ENCODE results near the gene RHBDF1.

Gene RHBDF1

DNA sequence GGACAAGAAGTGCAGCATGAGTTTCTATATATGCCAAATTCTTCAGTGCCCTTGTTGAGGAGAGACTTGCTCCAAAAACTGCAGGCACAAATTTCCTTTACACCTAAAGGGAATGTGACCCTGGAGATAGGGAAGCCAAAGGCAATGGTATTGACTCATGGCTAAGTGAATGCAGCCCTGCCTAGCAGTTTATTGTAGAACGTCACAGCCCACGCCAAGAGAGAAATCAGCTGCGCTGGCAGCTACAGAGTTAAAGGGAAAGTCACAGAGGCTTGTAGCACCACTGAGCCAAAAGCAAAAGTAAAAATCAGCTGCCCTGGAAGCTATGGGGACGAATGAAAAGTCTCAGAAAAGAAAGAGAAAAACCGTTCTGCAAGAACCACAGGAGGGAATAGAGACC, 29.1 kb downstream of the RHBDF1 start:
- no peak for TF ChIP-seq EP300 (IDR thresholded peaks at IDR 0.05; ENCODE audit: borderline replicate concordance)
- TF ChIP-seq, protein P1, sequence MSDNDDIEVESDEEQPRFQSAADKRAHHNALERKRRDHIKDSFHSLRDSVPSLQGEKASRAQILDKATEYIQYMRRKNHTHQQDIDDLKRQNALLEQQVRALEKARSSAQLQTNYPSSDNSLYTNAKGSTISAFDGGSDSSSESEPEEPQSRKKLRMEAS (IDR thresholded peaks at IDR 0.05): no peak
- TF ChIP-seq CREB1 (IDR thresholded peaks at IDR 0.05; ENCODE audit: low read depth): no peak
- TF ChIP-seq ZBTB7A (IDR thresholded peaks at IDR 0.05; ENCODE audit: low read depth): no peak
- no peak for TF ChIP-seq CEBPB (IDR thresholded peaks at IDR 0.05)
- no peak for TF ChIP-seq FOXM1 (IDR thresholded peaks at IDR 0.05; ENCODE audit: borderline replicate concordance, low read depth)
- TF ChIP-seq TAF1 (IDR thresholded peaks at IDR 0.05; ENCODE audit: low read depth): no peak
- TF ChIP-seq, protein P2, sequence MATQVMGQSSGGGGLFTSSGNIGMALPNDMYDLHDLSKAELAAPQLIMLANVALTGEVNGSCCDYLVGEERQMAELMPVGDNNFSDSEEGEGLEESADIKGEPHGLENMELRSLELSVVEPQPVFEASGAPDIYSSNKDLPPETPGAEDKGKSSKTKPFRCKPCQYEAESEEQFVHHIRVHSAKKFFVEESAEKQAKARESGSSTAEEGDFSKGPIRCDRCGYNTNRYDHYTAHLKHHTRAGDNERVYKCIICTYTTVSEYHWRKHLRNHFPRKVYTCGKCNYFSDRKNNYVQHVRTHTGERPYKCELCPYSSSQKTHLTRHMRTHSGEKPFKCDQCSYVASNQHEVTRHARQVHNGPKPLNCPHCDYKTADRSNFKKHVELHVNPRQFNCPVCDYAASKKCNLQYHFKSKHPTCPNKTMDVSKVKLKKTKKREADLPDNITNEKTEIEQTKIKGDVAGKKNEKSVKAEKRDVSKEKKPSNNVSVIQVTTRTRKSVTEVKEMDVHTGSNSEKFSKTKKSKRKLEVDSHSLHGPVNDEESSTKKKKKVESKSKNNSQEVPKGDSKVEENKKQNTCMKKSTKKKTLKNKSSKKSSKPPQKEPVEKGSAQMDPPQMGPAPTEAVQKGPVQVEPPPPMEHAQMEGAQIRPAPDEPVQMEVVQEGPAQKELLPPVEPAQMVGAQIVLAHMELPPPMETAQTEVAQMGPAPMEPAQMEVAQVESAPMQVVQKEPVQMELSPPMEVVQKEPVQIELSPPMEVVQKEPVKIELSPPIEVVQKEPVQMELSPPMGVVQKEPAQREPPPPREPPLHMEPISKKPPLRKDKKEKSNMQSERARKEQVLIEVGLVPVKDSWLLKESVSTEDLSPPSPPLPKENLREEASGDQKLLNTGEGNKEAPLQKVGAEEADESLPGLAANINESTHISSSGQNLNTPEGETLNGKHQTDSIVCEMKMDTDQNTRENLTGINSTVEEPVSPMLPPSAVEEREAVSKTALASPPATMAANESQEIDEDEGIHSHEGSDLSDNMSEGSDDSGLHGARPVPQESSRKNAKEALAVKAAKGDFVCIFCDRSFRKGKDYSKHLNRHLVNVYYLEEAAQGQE (IDR thresholded peaks at IDR 0.05; ENCODE audit: low read depth): no peak
- TF ChIP-seq TCF12 (IDR thresholded peaks at IDR 0.05; ENCODE audit: low read depth): no peak
- TF ChIP-seq YY1 (IDR thresholded peaks at IDR 0.05; ENCODE audit: low read depth): no peak
- no peak for TF ChIP-seq NFIC (IDR thresholded peaks at IDR 0.05)
- no peak for TF ChIP-seq EGR1 (IDR thresholded peaks at IDR 0.05)
- no peak for TF ChIP-seq RAD21 (IDR thresholded peaks at IDR 0.05; ENCODE audit: low read depth)
- TF ChIP-seq, protein P3, sequence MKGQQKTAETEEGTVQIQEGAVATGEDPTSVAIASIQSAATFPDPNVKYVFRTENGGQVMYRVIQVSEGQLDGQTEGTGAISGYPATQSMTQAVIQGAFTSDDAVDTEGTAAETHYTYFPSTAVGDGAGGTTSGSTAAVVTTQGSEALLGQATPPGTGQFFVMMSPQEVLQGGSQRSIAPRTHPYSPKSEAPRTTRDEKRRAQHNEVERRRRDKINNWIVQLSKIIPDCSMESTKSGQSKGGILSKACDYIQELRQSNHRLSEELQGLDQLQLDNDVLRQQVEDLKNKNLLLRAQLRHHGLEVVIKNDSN (IDR thresholded peaks at IDR 0.05): no peak
- no peak for TF ChIP-seq TEAD4 (IDR thresholded peaks at IDR 0.05)

DNA sequence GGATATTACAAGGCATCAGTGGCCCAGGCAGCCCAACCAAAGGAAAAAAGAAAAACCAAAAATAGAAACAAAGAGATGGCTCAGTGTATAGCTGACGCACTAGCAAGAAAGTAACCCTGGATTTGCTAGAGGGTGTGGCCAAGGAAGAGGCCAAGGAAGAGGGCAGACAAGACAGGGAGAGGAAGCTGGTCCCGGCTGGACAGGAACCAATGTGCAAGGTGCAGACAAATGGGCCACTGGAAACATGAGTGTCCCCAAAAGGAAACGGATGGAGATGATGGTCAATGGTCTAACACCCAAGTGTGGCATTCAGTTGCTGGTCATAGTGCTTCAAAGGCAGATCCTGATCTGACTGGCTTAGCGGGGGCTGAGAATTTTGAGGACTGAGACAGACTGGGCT, 29.7 kb downstream of the RHBDF1 start:
- TF ChIP-seq YY1 (IDR thresholded peaks at IDR 0.05; ENCODE audit: low read depth): no peak
- no peak for TF ChIP-seq RAD21 (IDR thresholded peaks at IDR 0.05; ENCODE audit: low read depth)
- no peak for TF ChIP-seq EP300 (IDR thresholded peaks at IDR 0.05; ENCODE audit: borderline replicate concordance)
- no peak for TF ChIP-seq CEBPB (IDR thresholded peaks at IDR 0.05)
- no peak for TF ChIP-seq EGR1 (IDR thresholded peaks at IDR 0.05)
- TF ChIP-seq, protein P2 (IDR thresholded peaks at IDR 0.05; ENCODE audit: low read depth): no peak
- no peak for TF ChIP-seq CREB1 (IDR thresholded peaks at IDR 0.05; ENCODE audit: low read depth)
- no peak for TF ChIP-seq TCF12 (IDR thresholded peaks at IDR 0.05; ENCODE audit: low read depth)
- TF ChIP-seq, protein P1 (IDR thresholded peaks at IDR 0.05): no peak
- no peak for TF ChIP-seq FOXM1 (IDR thresholded peaks at IDR 0.05; ENCODE audit: borderline replicate concordance, low read depth)
- no peak for TF ChIP-seq TAF1 (IDR thresholded peaks at IDR 0.05; ENCODE audit: low read depth)
- no peak for TF ChIP-seq ZBTB7A (IDR thresholded peaks at IDR 0.05; ENCODE audit: low read depth)

DNA sequence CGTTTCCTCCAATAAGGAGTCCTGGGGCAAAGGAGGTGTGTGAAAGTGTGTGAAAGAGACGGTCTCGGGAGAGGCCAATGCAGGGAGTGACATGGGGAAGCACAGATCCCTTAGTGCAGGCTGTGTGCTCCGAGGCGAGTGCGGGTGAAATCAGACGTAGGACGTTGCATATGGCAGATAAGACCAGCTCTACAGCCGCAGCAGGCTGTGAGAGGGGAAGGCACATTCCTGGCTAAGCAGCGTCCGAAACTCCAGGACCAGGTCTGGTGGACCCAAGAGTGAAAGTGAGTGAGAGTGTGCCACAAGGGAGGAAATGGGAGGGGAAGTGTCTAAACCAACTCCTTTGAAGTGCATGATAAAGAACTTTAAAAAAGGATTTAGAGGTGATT, 30.4 kb downstream of the RHBDF1 start:
- no peak for TF ChIP-seq CEBPB (IDR thresholded peaks at IDR 0.05)
- TF ChIP-seq NFIC (IDR thresholded peaks at IDR 0.05): no peak
- TF ChIP-seq RAD21 (IDR thresholded peaks at IDR 0.05; ENCODE audit: low read depth): no peak

DNA sequence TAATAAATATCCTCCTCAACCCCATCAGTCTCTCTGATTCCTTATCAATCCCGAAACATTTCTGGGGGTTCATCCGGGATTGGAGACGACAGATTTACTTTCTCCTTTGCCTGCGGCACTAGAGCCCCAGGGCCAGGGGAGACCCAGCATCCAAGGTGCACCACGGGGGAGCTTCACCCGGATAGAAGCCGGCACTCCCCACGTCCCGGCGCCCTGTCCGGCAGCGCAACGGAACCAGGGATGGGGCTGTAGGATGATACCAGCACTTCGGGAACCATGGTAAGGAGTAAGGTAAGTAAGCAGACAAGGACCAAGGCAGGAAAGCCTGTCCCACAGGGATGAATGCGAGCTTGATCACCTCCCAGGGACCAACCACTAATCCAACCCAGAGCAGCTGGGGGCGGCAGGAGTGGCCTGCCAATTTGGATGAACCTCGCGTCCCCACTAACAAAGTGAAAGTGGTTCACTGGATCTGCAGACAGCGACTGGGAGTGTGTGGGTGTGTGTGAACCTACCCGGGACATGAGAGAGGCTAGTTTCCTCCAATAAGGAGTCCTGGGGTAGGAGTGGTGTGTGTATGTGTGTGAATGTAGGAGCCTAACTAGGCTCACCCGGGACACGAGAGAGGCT, 30.9 kb downstream of the RHBDF1 start:
- TF ChIP-seq, protein P2 (IDR thresholded peaks at IDR 0.05; ENCODE audit: low read depth): no peak
- TF ChIP-seq TCF12 (IDR thresholded peaks at IDR 0.05; ENCODE audit: low read depth): no peak
- TF ChIP-seq YY1 (IDR thresholded peaks at IDR 0.05; ENCODE audit: low read depth): no peak
- TF ChIP-seq TAF1 (IDR thresholded peaks at IDR 0.05; ENCODE audit: low read depth): no peak
- TF ChIP-seq CREB1 (IDR thresholded peaks at IDR 0.05; ENCODE audit: low read depth): no peak
- no peak for TF ChIP-seq EP300 (IDR thresholded peaks at IDR 0.05; ENCODE audit: borderline replicate concordance)
- no peak for TF ChIP-seq CEBPB (IDR thresholded peaks at IDR 0.05)
- TF ChIP-seq, protein P3 (IDR thresholded peaks at IDR 0.05): no peak
- no peak for TF ChIP-seq NFIC (IDR thresholded peaks at IDR 0.05)
- TF ChIP-seq EGR1 (IDR thresholded peaks at IDR 0.05): no peak
- TF ChIP-seq TEAD4 (IDR thresholded peaks at IDR 0.05): no peak
- no peak for TF ChIP-seq RAD21 (IDR thresholded peaks at IDR 0.05; ENCODE audit: low read depth)
- TF ChIP-seq FOXM1 (IDR thresholded peaks at IDR 0.05; ENCODE audit: borderline replicate concordance, low read depth): no peak
- no peak for TF ChIP-seq ZBTB7A (IDR thresholded peaks at IDR 0.05; ENCODE audit: low read depth)
- TF ChIP-seq, protein P1 (IDR thresholded peaks at IDR 0.05): no peak
